Stimulated activated CD4-positive, alpha-beta T cell treated with anti-CD3 and anti-CD28 coated beads, TNF-alpha, amount 100 ng/mL, for 4 hours (primary cell): ENCODE results near the gene TRIM47.
"Not testable (repeated sequence)": the region's sequence is repeated elsewhere in the genome, so short reads cannot be mapped to it uniquely, and the experiment has no call there.

Experiments used
- DNase-seq, 3 experiments: peaks; one replicate each; pipeline ENCODE4 v3.0.0-alpha.2; 2020; ENCODE audit warnings: low read depth in 3 of 3

TRIM47 gene

DNA sequence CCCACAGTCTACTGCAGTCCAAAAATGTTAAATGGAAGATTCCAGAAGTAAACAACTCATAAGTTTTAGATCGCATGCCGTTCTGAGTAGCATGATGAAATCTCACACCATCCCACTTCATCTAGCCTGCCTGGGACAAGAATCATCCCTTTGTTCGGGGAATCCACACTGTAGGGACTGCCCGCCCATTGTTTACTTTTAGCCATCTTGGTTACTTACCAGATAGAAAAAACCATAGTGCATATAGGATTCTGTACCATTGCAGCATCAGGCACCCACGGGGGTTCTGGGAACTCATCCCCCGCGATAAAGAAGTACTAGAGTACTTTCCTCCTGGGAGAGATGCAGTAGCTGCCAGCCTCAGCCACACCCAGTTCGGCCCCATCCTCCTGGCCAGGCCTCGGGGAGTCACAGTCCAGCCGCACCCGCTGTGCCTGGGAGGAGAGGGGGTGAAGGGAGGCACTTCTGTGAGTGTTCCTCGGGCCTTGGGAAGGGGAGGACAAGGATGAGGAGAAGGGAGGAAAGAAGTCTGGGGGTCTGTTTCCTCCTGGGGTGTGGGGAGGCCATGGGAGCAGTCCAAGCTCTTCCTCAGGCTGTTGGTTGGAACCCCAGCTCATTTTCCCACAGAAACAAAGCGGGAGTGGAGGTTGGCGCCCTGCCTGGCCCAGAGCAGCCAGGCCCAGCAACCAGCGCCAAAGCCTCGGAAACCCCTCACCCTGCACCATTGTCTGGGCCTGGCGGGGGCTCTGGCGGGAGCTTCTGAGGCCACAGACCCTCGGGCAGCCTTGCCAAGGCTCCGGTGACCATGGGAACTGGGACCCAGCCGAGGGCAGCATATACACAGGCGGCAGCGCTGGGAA is 8.9 kb downstream of the TRIM47 start:
- DNase-seq, result no peak

DNA sequence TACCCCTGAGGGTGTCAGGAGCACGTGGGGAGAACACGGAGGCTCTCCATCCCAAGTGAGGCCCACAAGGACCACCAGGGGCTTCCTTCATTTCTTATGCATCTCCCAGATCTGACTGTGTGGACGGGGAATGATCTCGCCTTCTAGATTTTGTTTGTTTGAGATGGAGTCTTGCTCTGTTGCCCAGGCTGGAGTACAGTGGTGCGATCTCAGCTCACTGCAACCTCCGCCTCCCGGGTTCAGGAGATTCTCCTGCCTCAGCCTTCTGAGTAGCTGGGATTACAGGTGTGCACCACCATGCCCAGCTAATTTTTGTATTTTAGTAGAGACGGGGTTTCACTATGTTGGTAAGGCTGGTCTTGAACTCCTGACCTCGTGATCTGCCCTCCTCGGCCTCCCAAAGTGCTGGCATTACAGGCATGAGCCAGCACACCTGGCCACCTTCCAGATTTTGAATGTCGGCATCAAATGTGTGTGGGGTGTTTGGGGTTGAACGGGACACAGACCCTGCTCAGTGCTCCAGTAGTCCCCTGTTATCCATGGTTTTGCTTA is 9.6 kb downstream of the TRIM47 start:
- DNase-seq, result not testable (repeated sequence)

DNA sequence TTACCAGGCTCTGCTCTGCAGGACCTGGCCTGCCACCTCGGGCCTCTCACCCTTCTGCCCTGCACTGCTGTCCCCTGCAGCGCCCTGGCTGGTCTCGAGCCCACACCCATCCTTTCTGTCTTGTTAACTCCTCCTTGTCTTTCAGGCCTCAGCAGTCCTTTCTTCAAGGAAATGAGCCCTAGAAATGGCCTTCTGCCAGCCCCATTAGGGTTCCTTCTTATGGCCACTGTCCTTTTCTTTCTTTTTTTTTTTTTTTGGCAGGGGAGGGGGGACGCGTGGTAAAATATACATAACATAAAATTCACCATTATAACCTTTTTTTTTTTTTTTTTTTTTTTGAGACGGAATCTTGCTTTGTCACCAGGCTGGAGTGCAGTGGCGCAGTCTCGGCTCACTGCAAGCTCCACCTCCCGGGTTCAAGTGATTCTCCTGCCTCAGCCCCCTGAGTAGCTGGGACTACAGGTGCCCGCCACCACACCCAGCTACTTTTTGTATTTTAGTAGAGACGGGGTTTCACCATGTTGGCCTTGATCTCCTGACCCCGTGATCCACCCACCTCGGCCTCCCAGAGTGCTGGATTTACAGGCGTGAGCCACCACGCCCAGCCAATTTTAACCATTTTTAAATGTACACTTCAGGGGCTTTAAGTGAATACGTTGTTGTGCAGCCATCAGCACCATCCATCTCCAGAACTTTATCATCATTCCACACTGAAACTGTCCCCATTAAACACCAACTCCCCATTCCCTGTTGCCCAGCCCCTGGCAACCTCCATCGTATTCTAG is 12.8 kb downstream of the TRIM47 start:
- not testable (repeated sequence) for DNase-seq

DNA sequence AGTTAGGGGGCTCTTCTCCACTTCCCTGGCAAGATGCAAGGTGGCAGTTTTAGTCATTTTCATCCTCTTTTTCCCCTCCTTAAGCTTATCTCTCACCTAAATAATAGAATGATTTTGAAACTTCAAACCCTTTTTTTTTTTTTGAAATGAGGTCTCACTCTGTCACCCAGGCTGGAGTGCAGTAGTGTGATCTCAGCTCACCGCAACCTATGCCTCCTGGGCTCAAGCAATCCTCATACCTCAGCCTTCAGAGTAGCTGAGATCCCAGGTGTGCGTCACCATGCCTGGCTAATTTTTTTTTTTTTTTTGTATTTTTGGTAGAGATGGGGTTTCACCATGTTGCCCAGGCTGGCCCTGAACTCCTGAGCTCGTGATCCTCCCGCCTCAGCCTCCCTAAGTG is 13.5 kb downstream of the TRIM47 start:
- DNase-seq, result not testable (repeated sequence)

DNA sequence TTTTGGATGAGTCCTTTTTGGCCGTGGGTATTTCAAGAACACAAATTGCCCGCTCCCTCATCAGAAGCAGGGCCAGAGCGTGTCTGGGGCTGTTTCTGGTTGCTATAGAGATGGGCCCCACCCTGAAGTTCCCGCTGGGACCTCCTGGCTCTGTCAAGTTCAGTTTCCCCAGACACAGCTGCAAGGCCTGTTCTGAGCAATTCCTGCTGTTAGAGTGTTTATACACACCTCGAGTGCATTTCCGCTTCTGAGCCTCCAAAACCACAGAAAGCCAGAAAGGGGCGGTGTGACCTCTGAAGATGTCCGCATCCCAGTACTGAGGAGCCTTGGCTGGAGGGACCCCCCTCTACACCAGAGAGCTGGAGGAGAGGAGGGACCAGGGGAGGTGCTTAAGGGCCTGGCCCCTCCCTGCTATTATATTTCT is 13.9 kb downstream of the TRIM47 start:
- no peak for DNase-seq

DNA sequence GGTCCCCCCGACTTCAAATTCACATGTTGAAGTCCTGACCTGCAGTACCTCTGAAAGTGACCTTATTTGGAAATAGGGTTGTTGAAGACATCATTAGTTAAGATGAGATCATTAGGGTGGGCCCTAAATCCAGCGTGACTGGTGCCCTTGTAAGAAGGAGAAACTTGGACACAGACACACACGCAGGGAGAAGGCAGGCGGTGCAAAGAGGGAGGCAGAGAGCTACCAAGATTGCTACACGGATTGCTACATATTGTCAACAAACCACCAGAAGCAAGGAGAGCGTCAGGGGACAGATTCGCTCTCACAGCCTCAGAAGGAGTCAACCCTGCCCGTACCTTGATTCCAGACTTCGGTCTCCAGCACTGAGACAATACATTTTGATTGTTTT is 16.5 kb downstream of the TRIM47 start:
- no peak for DNase-seq

DNA sequence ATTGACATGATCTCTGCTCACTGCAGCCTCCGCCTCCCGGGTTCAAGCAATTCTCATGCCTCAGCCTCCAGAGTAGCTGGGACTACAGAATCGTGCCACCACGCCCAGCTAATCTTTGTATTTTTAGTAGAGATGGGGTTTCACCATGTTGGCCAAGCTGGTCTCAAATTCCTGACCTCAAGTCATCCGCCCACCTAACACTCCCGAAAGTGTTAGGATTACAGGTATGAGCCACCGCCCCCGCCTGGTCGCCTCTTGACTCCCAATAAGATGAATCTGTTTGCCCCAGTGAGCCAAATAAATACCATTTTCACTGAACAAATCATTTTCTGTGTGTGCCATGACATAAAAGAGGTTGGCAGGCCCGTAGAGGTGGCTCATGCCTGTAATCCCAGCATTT is 19.0 kb downstream of the TRIM47 start:
- not testable (repeated sequence) for DNase-seq

DNA sequence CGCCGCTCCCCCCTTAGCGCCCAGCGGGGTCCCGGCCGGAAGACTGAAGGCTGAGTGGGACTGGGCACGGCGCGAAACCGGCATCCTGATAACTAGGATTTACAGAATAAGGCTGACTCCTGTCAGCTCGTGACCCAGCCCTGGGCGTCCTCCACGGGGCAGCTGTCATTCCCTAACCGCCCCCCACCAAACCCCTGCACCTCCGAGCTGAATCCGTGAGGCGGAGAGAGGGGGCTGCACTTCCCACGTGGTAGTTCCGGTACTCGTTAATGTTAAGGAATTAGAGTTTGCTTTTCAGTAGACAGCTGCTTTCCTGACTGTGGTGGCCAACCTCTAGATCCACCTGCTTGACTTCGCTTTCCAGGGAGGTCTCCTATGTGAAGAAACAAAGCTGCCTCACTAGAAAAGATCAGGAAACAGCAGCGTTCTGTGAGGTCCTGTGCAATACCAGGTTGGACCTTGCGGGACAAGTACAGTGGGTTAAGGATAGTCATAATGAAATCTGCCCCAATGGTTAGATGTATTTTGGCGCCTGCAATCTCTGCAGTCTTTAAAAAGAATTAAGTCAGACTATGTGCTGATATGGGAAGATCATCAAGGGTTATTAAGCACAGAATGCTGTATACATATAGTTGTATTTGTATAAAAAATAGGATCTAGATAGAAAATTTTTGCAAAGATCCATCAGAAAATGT is 22.2 kb downstream of the TRIM47 start:
- no peak for DNase-seq

DNA sequence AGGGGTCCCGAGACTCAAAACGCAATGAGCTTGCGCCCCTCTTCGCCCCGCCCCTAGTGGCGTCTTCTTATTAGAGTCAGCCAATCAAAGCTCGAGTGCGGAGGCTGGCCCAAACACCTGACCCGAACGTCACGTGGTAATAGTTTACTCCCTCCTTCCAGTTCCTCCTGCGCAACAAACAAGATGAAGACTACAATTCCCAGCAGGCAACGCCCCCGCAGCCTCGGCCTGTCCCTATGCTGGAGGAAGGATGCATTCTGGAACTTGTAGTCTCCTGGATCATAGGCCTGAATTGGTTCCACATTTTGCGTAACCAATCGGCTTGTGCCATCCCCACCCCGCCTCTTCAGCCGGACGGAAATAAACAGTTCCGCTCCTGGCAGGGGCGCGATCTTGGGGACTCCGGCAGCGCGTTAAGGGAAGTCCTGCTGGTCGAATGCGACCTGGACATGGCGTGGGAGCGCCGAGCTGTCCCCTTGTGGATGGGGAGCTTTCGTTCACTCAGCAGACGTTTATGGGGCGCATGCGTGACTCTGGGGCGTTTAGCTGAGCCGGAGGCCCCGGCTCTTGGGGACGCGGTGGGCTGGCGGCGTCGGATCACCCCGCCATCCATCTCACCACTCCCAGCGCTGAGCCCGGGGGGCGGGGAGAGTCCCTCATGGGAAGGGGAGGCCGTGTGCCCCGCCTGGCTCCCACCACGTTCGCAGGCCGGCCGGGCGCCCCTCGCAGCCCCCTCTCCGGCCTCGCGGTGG is 22.9 kb downstream of the TRIM47 start, which contains the start of gene WBP2:
WBP2 (minus strand) TSS at position 26 of the 752 bp plus-strand sequence. CDS start 38 bp downstream, outside the sequence.
- peak; percentile 87 to 98 (median 96) for DNase-seq

DNA sequence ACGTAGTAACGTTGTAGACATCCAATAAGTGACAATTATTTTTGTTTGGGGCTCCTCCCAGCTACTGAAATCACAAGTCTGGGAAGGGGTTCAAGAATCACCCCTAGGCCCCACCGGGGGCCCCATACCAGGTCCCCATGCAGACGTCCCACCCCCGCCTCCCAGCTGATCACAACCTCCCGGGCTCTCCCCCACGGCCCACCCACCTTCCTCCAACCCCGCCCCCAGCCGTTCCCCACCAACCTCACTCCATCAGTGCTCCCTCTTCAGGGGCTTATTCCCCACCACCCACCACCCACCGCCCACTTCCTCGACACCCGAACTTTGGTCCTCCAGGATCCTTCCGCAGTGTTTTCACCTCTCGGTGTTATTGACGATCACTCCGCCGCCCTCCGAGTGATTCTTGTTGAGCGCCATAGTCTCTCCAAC is 23.5 kb downstream of the TRIM47 start:
- no peak for DNase-seq

DNA sequence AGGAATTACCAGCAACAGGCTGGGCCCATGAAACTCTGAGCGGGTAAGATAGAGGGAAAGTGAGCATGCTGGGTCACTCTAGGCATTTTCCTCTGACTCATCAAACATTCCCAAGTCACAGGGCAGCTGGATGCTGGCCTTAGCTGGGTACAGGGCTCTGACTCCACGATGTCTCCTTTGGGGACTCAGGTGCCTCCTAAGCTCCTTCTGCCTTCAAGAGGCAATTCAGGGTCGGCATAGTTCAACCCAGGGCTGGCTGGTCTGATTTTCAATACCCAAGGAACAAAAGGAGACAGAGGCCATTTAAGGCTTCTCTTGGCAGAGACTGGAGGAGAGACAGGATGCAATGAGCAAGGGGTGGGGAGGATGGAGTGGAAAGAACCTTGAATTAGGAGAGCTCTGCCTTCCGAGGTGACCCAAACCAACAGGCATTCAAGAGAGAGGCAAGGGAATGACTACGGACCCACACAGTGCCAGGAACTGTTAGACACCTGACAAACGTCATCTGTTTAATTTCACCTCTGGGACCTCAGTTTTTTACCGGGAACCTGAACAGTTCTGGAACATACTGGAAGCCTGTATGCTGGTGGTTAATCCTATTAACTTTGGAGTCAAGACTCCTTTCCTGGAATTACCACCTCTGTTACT is 24.2 kb downstream of the TRIM47 start:
- DNase-seq, result no peak

DNA sequence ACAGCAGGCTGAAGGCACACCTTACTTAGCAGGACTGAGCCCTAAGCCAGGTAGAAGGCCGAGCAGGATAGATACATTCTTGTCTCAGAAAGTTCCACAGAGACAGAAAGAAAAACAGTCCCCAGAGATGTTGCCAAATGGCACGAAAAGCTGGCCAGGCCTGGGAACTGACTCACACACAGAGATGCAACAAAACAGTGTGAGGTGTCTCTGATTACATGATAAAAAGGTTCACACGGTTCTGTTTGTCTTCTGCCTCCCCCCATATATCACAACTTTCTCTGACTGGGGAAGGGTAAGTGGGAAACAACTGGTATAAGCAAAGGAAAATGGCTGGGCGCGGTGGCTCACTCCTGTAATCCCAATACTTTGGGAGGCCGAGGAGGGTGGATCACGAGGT is 24.9 kb downstream of the TRIM47 start:
- no peak for DNase-seq

DNA sequence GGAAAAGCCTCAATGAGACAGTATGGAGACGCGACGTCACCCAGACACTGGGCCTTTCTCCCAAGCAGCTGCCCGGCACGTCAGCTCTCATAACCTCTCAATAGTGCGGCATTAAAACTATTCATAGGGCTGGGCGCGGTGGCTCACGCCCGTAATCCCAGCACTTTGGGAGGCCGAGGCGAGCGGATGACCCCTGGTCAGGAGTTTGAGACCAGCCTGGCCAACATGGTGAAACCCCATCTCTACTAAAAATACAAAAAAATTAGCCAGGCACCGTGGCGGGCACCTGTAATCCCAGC is 26.7 kb downstream of the TRIM47 start:
- not testable (repeated sequence) for DNase-seq

DNA sequence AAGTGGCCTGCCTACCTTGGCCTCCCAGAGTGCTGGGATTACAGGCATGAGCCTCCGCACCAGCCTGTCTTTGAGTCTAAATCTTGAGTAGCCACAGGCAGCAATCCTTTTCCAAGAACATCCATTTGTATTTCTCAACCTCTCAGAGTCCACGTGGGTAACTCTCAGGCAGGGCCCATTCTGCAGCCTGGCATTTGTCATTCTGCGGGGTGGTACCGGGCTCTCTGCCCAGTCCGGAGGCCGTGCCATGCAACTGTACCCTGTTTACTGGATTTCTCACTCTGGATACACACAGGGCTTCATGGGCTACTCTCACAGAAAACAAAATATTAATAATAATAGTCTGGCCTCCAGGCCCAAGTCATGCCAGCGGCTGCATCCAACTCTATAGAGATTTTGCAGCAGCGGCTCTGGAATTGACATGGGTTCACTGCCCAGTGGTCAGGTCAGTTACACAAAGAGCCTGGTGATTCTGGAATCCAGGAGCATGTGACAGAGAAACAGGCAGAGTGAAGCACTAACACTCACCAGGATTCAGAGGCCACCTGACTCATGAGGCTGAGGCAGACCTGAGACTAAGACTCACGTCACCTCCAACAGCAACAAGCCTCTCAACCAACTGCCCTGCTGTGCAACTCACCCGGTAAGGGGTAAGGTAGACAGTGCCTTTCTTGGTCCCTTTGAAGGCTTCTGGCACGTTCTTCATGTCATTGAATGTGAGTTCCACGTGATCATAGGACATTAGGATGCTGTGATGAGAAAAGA is 27.3 kb downstream of the TRIM47 start:
- no peak for DNase-seq

DNA sequence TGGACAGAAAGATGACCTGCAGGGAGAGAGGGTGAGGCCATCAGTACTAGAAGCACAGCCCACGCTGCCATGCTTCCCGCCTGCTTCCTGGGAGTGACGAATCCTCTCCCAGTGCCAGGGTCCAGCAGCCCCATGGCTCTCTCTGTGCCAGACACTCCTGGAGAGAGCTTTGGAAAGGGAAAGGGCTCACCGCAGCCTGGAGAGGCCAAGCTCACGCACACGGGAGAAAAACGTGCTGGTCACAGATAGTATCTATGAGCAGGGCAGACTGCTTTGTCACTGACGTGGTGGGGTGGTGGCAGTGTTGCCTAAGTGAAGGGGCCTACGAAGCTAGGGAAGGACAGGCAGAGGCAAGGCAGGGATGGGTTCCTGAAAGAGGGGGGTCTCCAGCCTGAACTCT is 28.7 kb downstream of the TRIM47 start:
- no peak for DNase-seq

DNA sequence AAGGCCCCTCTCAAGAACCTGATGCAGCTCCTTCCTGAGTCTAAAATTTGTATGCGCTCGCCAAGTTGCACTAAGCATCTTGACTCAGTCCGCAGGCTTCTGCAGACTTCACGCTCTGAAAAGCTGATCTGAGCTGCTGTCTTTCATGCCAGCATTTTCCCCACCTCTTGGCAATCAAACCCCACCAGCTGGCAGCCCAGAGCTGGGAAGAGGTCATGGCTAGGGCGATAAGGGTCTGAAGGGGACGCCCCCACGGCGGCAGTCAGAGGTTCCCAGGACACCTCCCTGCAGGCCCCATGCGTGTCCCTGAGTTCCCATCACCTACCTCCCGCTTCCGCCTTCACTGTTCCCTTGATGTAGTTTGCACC is 29.1 kb downstream of the TRIM47 start:
- DNase-seq, result no peak

DNA sequence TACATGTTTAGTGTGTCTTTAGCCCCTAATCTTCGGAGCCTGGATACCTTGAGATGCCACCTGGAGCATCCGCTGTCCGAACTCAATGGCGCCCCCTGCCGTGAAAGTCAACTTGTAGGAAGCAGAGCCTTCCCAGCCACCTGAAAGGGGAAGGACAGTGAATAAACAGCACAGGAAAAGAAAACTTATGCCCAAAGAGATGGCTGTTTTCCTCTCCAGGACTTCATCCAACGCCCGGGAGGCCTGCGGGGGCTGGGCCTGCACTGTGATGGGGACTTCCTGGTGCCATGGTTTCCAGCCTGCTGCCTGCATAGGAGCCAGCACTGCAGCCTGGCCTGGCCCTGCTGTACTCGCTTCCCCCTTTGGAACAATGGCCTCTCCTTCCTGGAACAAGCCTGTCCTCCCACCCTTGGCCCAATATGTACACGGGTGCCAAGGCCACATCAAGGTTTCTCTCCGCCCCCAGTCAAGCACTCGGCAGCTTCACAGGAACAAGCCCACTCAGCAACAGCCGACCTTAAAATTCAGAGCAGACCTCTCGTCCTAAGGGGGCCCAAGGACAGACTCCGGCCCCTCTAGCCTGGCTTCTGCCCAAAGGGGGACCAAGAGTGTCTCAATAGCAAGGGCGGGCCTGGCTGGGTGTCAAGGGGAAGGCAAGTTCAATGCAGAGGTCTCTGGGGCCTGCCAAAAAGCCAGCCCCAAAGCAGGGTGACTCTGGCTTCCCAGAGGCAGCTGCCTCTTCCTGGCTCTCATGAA is 29.7 kb downstream of the TRIM47 start:
- peak; percentile 57 to 85 (median 74) for DNase-seq

DNA sequence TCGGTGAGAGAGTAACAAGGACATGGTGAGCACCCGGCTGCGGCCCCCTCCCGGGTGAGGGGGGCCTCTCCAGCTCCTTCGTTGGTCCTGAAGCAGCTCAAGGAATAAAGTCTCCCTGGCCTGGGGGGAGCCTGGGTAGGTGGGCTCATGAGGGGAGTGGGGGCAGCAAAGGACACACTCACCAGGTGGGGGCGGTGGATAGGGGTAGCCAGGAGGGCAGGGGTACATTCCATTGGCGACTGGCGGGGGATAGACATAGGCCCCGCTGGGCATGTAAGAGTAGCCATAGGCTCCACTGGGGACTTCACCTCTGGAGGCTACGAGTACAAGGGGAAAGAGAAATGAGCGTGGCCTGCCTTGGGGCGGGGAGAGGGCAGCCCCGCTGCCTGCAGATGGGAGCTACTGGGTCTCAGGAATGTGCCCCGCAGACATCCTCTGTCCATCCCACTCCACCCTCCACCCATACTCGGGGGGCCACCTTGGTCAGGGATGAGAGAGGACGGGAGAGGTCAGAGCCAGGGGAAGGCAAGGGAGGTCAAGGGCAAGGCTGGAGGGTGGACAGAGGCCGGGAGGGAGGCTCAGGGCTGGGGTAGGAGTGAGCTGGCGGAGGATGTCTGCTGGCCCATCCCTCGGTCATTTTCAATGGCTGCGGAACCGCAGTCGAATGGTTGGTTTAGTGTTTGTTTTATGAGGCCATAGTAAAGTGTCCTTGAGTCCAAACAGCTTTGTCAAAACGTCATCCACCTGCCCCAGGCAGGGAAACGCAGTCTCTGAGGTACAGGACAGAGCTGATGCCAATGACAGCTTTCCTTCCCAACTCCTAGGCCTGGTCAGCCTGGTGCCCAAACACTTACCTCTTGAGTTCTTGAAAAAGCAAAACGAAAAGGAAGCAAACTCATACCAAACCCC is 30.5 kb downstream of the TRIM47 start:
- no peak for DNase-seq
